OCI-LY7 (cell line): Measurements from ENCODE around the gene CREB1. TPM values are rescaled to one million over a fixed set of nuclear protein-coding genes. Genes with fewer than 3 reads are reported as not detected.
"Not testable (repeated sequence)": the region's sequence is repeated elsewhere in the genome, so short reads cannot be mapped to it uniquely, and the experiment has no call there.

Experiments used
- BruUV-seq: library from RNA; stranded (reverse); fragments of 400-500 nt; replicated peaks from 2 replicates; lab custom pipeline; 2021; lab: Mats Ljungman, UMichigan
- CTCF ChIA-PET: fragments of 300-600 bp; sonication (Branson Sonifier 250); formaldehyde crosslinking; loops from one replicate; lab custom pipeline; 2022; ENCODE audit warnings: antibody characterized with exemption; ENCODE audit not compliant: unreplicated experiment; lab: Charles Lee
- POLR2A ChIA-PET: fragments of 300-600 bp; sonication (Branson Sonifier 250); formaldehyde crosslinking; loops from one replicate; lab custom pipeline; 2022; ENCODE audit warnings: antibody characterized with exemption; lab: Charles Lee
- DNase-seq: peaks from one replicate; pipeline ENCODE4 v3.0.0-alpha.2; 2015; ENCODE audit warnings: low spot score
- H2AFZ ChIP-seq: fragments of 200-600 bp; sonication (generic), shearing (Covaris generic); 2 replicates; pipeline ENCODE4 v1.6.1; 2014; ENCODE audit warnings: mild to moderate bottlenecking, antibody characterized with exemption, low read length, moderate library complexity
- H3K27ac ChIP-seq: fragments of 200-600 bp; sonication (generic); 2 replicates; pipeline ENCODE4 v1.5.1; 2014; ENCODE audit warnings: mixed run types, low read depth, mild to moderate bottlenecking, moderate library complexity, low read length, inconsistent platforms; ENCODE audit not compliant: poor library complexity, severe bottlenecking
- H3K36me3 ChIP-seq: fragments of 200-600 bp; sonication (generic); 2 replicates; pipeline ENCODE4 v1.6.1; 2014; ENCODE audit warnings: mild to moderate bottlenecking, antibody characterized with exemption, low read length, moderate library complexity, mixed read lengths; ENCODE audit not compliant: insufficient read depth
- H3K4me1 ChIP-seq: fragments of 200-600 bp; sonication (generic); 2 replicates; pipeline ENCODE4 v1.5.1; 2014; ENCODE audit warnings: mild to moderate bottlenecking, low read length; ENCODE audit not compliant: insufficient read depth, poor library complexity, severe bottlenecking
- H3K4me2 ChIP-seq: fragments of 200-600 bp; sonication (generic); 2 replicates; pipeline ENCODE4 v1.6.1; 2014; ENCODE audit warnings: mild to moderate bottlenecking, low read length
- H3K4me3 ChIP-seq: fragments of 200-600 bp; sonication (generic); 2 replicates; pipeline ENCODE4 v1.5.1; 2014; ENCODE audit warnings: mild to moderate bottlenecking, low read depth, low read length; ENCODE audit not compliant: poor library complexity, severe bottlenecking
- H3K79me2 ChIP-seq: fragments of 200-600 bp; sonication (generic); 2 replicates; pipeline ENCODE4 v1.6.1; 2016; ENCODE audit warnings: low read depth, mild to moderate bottlenecking, low read length, moderate library complexity, mixed read lengths; ENCODE audit not compliant: insufficient read depth
- H3K9me2 ChIP-seq: fragments of 200-600 bp; sonication (generic); 2 replicates; pipeline ENCODE4 v1.6.1; 2016; ENCODE audit warnings: mild to moderate bottlenecking, low read length, mixed read lengths; ENCODE audit not compliant: insufficient read depth
- H3K9me3 ChIP-seq: fragments of 200-600 bp; sonication (generic); 2 replicates; pipeline ENCODE4 v1.6.1; 2014; ENCODE audit warnings: mild to moderate bottlenecking, mixed run types, low read length, mixed read lengths
- H4K20me1 ChIP-seq: fragments of 200-600 bp; sonication (generic); 2 replicates; pipeline ENCODE4 v1.6.1; 2014; ENCODE audit warnings: mild to moderate bottlenecking, antibody characterized with exemption, low read length, moderate library complexity, mixed read lengths; ENCODE audit not compliant: insufficient read depth
- CTCF ChIP-seq: fragments of 200-600 bp; sonication (generic); conservative IDR thresholded peaks from 2 replicates; pipeline ENCODE4 v1.5.1; 2014; ENCODE audit warnings: mild to moderate bottlenecking, antibody characterized with exemption, low read length, moderate library complexity, mixed read lengths
- EZH2phosphoT487 ChIP-seq: fragments of 200-600 bp; sonication (generic); IDR thresholded peaks from 2 replicates; pipeline ENCODE4 v1.6.1; 2018; ENCODE audit warnings: low read depth, borderline replicate concordance, mild to moderate bottlenecking, mixed run types, antibody characterized with exemption, low read length, moderate library complexity, mixed read lengths
- intact Hi-C: fragments of 100-400 bp; cut with micrococcal nuclease; formaldehyde crosslinking; loops from one replicate; pipeline ENCODE4 v1.10.0; 2022; ENCODE audit not compliant: unreplicated experiment
- total RNA-seq, 2 experiments: library from RNA; depleted of rRNA in 1 of 2; stranded (reverse); fragments of >200 nt in 1 of 2; shearing (Covaris generic) in 1 of 2; gene quantifications; 2 replicates each; pipeline ENCODE4 v1.2.3, GENCODE V29; 2014 to 2022

The CREB1 gene
- total RNA-seq, 2 experiments from 2014 or later: 54.3 to 84.9 TPM

- no peak for TF ChIP-seq CTCF
- no peak for TF ChIP-seq EZH2phosphoT487
- CTCF ChIA-PET: interaction anchor here (0.8 kb wide), 1 partner anchor 15 kb away, joined by 4 read pairs; the partner anchor contains the start of gene METTL21A
- no peak overlapping the region for H3K4me2 ChIP-seq
Measured at GRCh38 chr2:207640160-207640559, 110.4 kb downstream of the CREB1 start.

GRCh38 chr2:207640661-207641060 lies 110.9 kb downstream of the CREB1 start:
- ChIA-PET POLR2A (interaction anchor here (0.9 kb wide), 1 partner anchor 10 kb away, joined by 3 read pairs; no protein-coding TSS in a partner anchor), CTCF (interaction anchor here (0.8 kb wide), 1 partner anchor 16 kb away, joined by 4 read pairs; the partner anchor contains the start of gene METTL21A)
- no peaks in the 10 kb centered on the region for H3K9me2 ChIP-seq
- H3K4me3 ChIP-seq: no peak overlapping the region
- BruUV-seq: no TSS peak
- H3K36me3 ChIP-seq: no peaks in the 10 kb centered on the region
- TF ChIP-seq EZH2phosphoT487: no peak
- TF ChIP-seq CTCF: no peak
- intact Hi-C loops: no loop called here
- H3K79me2 ChIP-seq: no peaks in the 10 kb centered on the region
- H3K27ac ChIP-seq: no peak overlapping the region
- H3K9me3 ChIP-seq: peaks cover 16% of the 10 kb centered on the region
- no peaks in the 10 kb centered on the region for H4K20me1 ChIP-seq
- no peak overlapping the region for H3K4me2 ChIP-seq
- no peak overlapping the region for H2AFZ ChIP-seq
- no peaks in the 10 kb centered on the region for H3K4me1 ChIP-seq
- no peak for DNase-seq

More at GRCh38 chr2:207640160-207640559, 110.4 kb downstream of the CREB1 start:
- POLR2A ChIA-PET: interaction anchor here (0.9 to 1.6 kb wide), 2 partner anchors 10 to 44 kb away, joined by 3 to 4 read pairs; no protein-coding TSS in a partner anchor
- Histone ChIP-seq H4K20me1 (no peaks in the 10 kb centered on the region), H3K27ac (no peak overlapping the region), H3K36me3 (no peaks in the 10 kb centered on the region), H3K79me2 (no peaks in the 10 kb centered on the region), H3K9me2 (no peaks in the 10 kb centered on the region), H2AFZ (no peak overlapping the region), H3K4me3 (no peak overlapping the region), H3K4me1 (no peaks in the 10 kb centered on the region), H3K9me3 (peaks cover 16% of the 10 kb centered on the region)
- intact Hi-C loops: no loop called here
- BruUV-seq: no TSS peak
- no peak for DNase-seq

- DNase-seq: no peak
- no peaks in the 10 kb centered on the region for H3K79me2 ChIP-seq
- no peak overlapping the region for H3K4me3 ChIP-seq
- TF ChIP-seq CTCF: no peak
- no peak for TF ChIP-seq EZH2phosphoT487
- H4K20me1 ChIP-seq: no peaks in the 10 kb centered on the region
- no peak overlapping the region for H3K4me2 ChIP-seq
- ChIA-PET CTCF (no interaction called here), POLR2A (interaction anchor here (0.6 to 1.0 kb wide), 3 partner anchors 16 to 295 kb away, joined by 3 to 4 read pairs (median 3); no protein-coding TSS in a partner anchor)
- H3K4me1 ChIP-seq: no peaks in the 10 kb centered on the region
- H3K27ac ChIP-seq: no peak overlapping the region
- intact Hi-C loops: no loop called here
- H3K9me2 ChIP-seq: no peaks in the 10 kb centered on the region
- no TSS peak for BruUV-seq
- H3K9me3 ChIP-seq: peaks cover 16% of the 10 kb centered on the region
- H2AFZ ChIP-seq: no peak overlapping the region
- H3K36me3 ChIP-seq: no peaks in the 10 kb centered on the region
Measured at GRCh38 chr2:207643892-207644291, 114.1 kb downstream of the CREB1 start.

- H2AFZ ChIP-seq, H3K9me3 ChIP-seq, CTCF ChIA-PET, intact Hi-C loops, DNase-seq, H3K79me2 ChIP-seq, H3K27ac ChIP-seq, H3K36me3 ChIP-seq, H3K9me2 ChIP-seq, H3K4me2 ChIP-seq, BruUV-seq, H4K20me1 ChIP-seq, H3K4me3 ChIP-seq, H3K4me1 ChIP-seq: not testable (repeated sequence)
- POLR2A ChIA-PET: interaction anchor here (0.7 to 1.7 kb wide), 3 partner anchors 10 to 102 kb away, joined by 3 to 8 read pairs (median 5); no protein-coding TSS in a partner anchor
Measured at GRCh38 chr2:207646582-207646981, 116.8 kb downstream of the CREB1 start.
